Natural killer cell (primary cell): ENCODE measurements around the gene CEP57. TPM values are rescaled to one million over a fixed set of nuclear protein-coding genes. Genes with fewer than 3 reads are reported as not detected.

Experiments used
- ATAC-seq, 3 donors: fragments of 150-1000 bp in 2 of 3; fragments of 200-7000 bp in 1 of 3; cut with Tn5 transposase; 1 replicate in 1 of 3; 2 replicates in 2 of 3; pipeline ENCODE4 v1.10.0; 2021; ENCODE audit warnings: mild to moderate bottlenecking in 2 of 3, moderate library complexity in 2 of 3
- DNase-seq, 2 donors: peaks; one replicate each; pipeline versions ENCODE4 v3.0.0 to v3.0.0-alpha.2; 2013 to 2021; ENCODE audit warnings: mixed read lengths in 1 of 2
- H3K27ac ChIP-seq: one replicate; pipeline ENCODE4 v1.5.1; 2013; ENCODE audit warnings: mild to moderate bottlenecking, low read length
- H3K27me3 ChIP-seq: one replicate; pipeline ENCODE4 v1.6.1; 2013; ENCODE audit warnings: low read length; ENCODE audit not compliant: control insufficient read depth, insufficient read depth
- H3K36me3 ChIP-seq: one replicate; pipeline ENCODE4 v1.6.1; 2013; ENCODE audit warnings: low read length; ENCODE audit not compliant: control insufficient read depth, insufficient read depth
- H3K4me1 ChIP-seq: one replicate; pipeline ENCODE4 v1.6.1; 2013; ENCODE audit warnings: low read length; ENCODE audit not compliant: control insufficient read depth, insufficient read depth
- H3K4me3 ChIP-seq: one replicate; pipeline ENCODE4 v1.5.1; 2013; ENCODE audit warnings: low read length
- H3K9me3 ChIP-seq: one replicate; pipeline ENCODE4 v1.6.1; 2013; ENCODE audit warnings: low read length; ENCODE audit not compliant: control insufficient read depth, insufficient read depth
- H3K27ac Mint-ChIP-seq, 2 donors: one replicate each; pipeline ENCODE4 v1.8.0; 2022; ENCODE audit warnings: mild to moderate bottlenecking in 2 of 2, mixed read lengths in 2 of 2, moderate library complexity in 1 of 2
- H3K27me3 Mint-ChIP-seq, 2 donors: one replicate each; pipeline ENCODE4 v1.8.0; 2022; ENCODE audit warnings: low read depth in 2 of 2, mixed read lengths in 2 of 2
- H3K36me3 Mint-ChIP-seq: one replicate; pipeline ENCODE4 v1.8.0; 2022; ENCODE audit warnings: mixed read lengths
- H3K4me1 Mint-ChIP-seq, 2 donors: one replicate each; pipeline ENCODE4 v1.8.0; 2022; ENCODE audit warnings: mixed read lengths in 2 of 2
- H3K4me3 Mint-ChIP-seq: one replicate; pipeline ENCODE4 v1.8.0; 2022; ENCODE audit warnings: mild to moderate bottlenecking, moderate library complexity, mixed read lengths
- H3K9me3 Mint-ChIP-seq, 2 donors: one replicate each; pipeline ENCODE4 v1.8.0; 2022; ENCODE audit warnings: mixed read lengths in 2 of 2
- CTCF ChIP-seq: fragments of 200-600 bp; IDR thresholded peaks from one replicate; pipeline ENCODE4 v1.8.0; 2022; ENCODE audit warnings: antibody characterized with exemption
- WGBS: methylation state at CpG from one replicate; pipeline ENCODE4 v1.1.7; 2013; ENCODE audit warnings: missing lambda C conversion rate; ENCODE audit not compliant: insufficient coverage; 5-methylcytosine and 5-hydroxymethylcytosine counted together
- intact Hi-C: fragments of 100-400 bp; cut with micrococcal nuclease; formaldehyde crosslinking; loops from one replicate; pipeline ENCODE4 v1.14.2; 2022
- total RNA-seq, 4 donors: library from RNA; stranded (reverse); fragments of 120-200 nt in 1 of 4; gene quantifications; one replicate each; pipeline versions ENCODE4 v1.2.3 to v1.2.4, GENCODE V29; 2013 to 2022

Gene CEP57
- total RNA-seq, 3 donors from 2014 or later (not counting 1 experiment from before 2014, with no cell fraction given) = 40.8 to 64.9 (median 55.1) TPM

- 100% methylated on average over 2 of the region's 3 CpGs for WGBS
- no peak overlapping the region for H3K27ac ChIP-seq
- peaks cover 94% of the 10 kb centered on the region for H3K36me3 ChIP-seq
- no peaks in the 10 kb centered on the region for H3K4me1 ChIP-seq
- ATAC-seq (no peak), DNase-seq (no peak)
- H3K4me1 Mint-ChIP-seq = peaks cover 16 to 21% of the 10 kb centered on the region in 2 donors
- no peak overlapping the region for H3K4me3 Mint-ChIP-seq
- H3K9me3 Mint-ChIP-seq = no peaks in the 10 kb centered on the region
- peaks cover 29% of the 10 kb centered on the region for H3K36me3 Mint-ChIP-seq
- no peaks in the 10 kb centered on the region for H3K27me3 ChIP-seq
- no peak overlapping the region for H3K27ac Mint-ChIP-seq
- intact Hi-C loops = no loop called here
- no peak overlapping the region for H3K4me3 ChIP-seq
- no peaks in the 10 kb centered on the region for H3K9me3 ChIP-seq
- no peak for TF ChIP-seq CTCF
- H3K27me3 Mint-ChIP-seq = no peaks in the 10 kb centered on the region
These were observed 11.6 kb upstream of the CEP57 start for GRCh38 chr11:95778699-95779098.

- DNase-seq = no peak
- 100% methylated on average over 1 of the region's 2 CpGs for WGBS
- ATAC-seq = no peak
- Histone ChIP-seq H3K9me3 (no peaks in the 10 kb centered on the region), H3K4me1 (no peaks in the 10 kb centered on the region), H3K36me3 (peaks cover 91% of the 10 kb centered on the region), H3K27me3 (no peaks in the 10 kb centered on the region), H3K27ac (no peak overlapping the region), H3K4me3 (no peak overlapping the region)
- H3K36me3 Mint-ChIP-seq = peaks cover 23% of the 10 kb centered on the region
- intact Hi-C loops = no loop called here
- no peak for TF ChIP-seq CTCF
- H3K4me3 Mint-ChIP-seq = no peak overlapping the region
- peaks cover 26 to 31% of the 10 kb centered on the region in 2 donors for H3K4me1 Mint-ChIP-seq
- H3K27me3 Mint-ChIP-seq = no peaks in the 10 kb centered on the region
- H3K9me3 Mint-ChIP-seq = no peaks in the 10 kb centered on the region
- no peak overlapping the region for H3K27ac Mint-ChIP-seq
These were observed 9.8 kb upstream of the CEP57 start for GRCh38 chr11:95780544-95780943.

- Histone ChIP-seq H3K27me3 (no peaks in the 10 kb centered on the region), H3K4me3 (peak overlapping the region; percentile 84), H3K27ac (peak overlapping the region; percentile 95), H3K9me3 (no peaks in the 10 kb centered on the region), H3K4me1 (peaks cover 11% of the 10 kb centered on the region), H3K36me3 (peaks cover 26% of the 10 kb centered on the region)
- intact Hi-C loops = loop anchor here (1.0 to 2.0 kb wide), 3 partner anchors 558 to 816 kb away; partner anchors contain the start of genes CWC15, JRKL, KDM4D and SESN3
- H3K4me1 Mint-ChIP-seq = peaks cover 54 to 55% of the 10 kb centered on the region in 2 donors
- peak overlapping the region; percentile 100 for H3K27ac Mint-ChIP-seq
- H3K9me3 Mint-ChIP-seq = no peaks in the 10 kb centered on the region
- under 1% methylated on average over 34 of the region's 34 CpGs for WGBS
- peak overlapping the region; percentile 100 for H3K4me3 Mint-ChIP-seq
- peak in 1 of 2 donors; percentile 65 for DNase-seq
- TF ChIP-seq CTCF = no peak
- H3K27me3 Mint-ChIP-seq = no peaks in the 10 kb centered on the region
- peaks cover 17% of the 10 kb centered on the region for H3K36me3 Mint-ChIP-seq
- no peak for ATAC-seq
These were observed 1.3 kb upstream of the CEP57 start for GRCh38 chr11:95788921-95789505.
